IMR-90 (cell line): Measurements from ENCODE around the gene OSBPL3. TPM values are rescaled to one million over a fixed set of nuclear protein-coding genes. Genes with fewer than 3 reads are reported as not detected.

Source experiments
- ATAC-seq: fragments of 200-7000 bp; cut with Tn5 transposase; 2 replicates; pipeline ENCODE4 v1.9.1; 2020; ENCODE audit warnings: low read depth, mild to moderate bottlenecking, moderate library complexity
- BruUV-seq: library from RNA; stranded (reverse); fragments of 400-500 nt; replicated peaks from 2 replicates; lab custom pipeline; 2021; lab: Mats Ljungman, UMichigan
- CTCF ChIA-PET: fragments of 300-600 bp; formaldehyde crosslinking; extraction: SDS; loops from one replicate; lab custom pipeline; 2021; ENCODE audit warnings: antibody characterized with exemption; lab: Yijun Ruan, JAX
- POLR2A ChIA-PET: fragments of 300-600 bp; sonication (Branson Sonifier 250); formaldehyde crosslinking; loops from one replicate; lab custom pipeline; 2022; ENCODE audit warnings: antibody characterized with exemption; ENCODE audit not compliant: unreplicated experiment; lab: Charles Lee
- DNase-seq: peaks from one replicate; pipeline ENCODE4 v3.0.0; 2013
- H2AFZ ChIP-seq: replicated peaks from 2 replicates; pipeline ENCODE3; 2013; ENCODE audit warnings: low read length, mild to moderate bottlenecking; ENCODE audit not compliant: poor library complexity
- H2AK5ac ChIP-seq: 2 replicates; pipeline ENCODE4 v1.6.1; 2013; ENCODE audit warnings: low read depth, low read length, inconsistent platforms
- H2AK9ac ChIP-seq: replicated peaks from 2 replicates; pipeline ENCODE3; 2013; ENCODE audit warnings: mild to moderate bottlenecking, low read depth, low read length, moderate library complexity; ENCODE audit not compliant: poor library complexity
- H2BK120ac ChIP-seq: 2 replicates; pipeline ENCODE4 v1.6.1; 2013; ENCODE audit warnings: low read depth, low read length, inconsistent platforms
- H2BK15ac ChIP-seq: 3 replicates; pipeline ENCODE4 v1.6.1; 2013; ENCODE audit warnings: low read depth, low read length, inconsistent platforms
- H2BK20ac ChIP-seq: 2 replicates; pipeline ENCODE4 v1.6.1; 2013; ENCODE audit warnings: low read depth, mild to moderate bottlenecking, inconsistent platforms, low read length, moderate library complexity
- H2BK5ac ChIP-seq: 2 replicates; pipeline ENCODE4 v1.6.1; 2013; ENCODE audit warnings: mild to moderate bottlenecking, low read depth, low read length, inconsistent platforms; ENCODE audit not compliant: poor library complexity, severe bottlenecking
- H3K14ac ChIP-seq: replicated peaks from 2 replicates; pipeline ENCODE4 v1.6.1; 2013; ENCODE audit warnings: low read depth, low read length, inconsistent platforms
- H3K18ac ChIP-seq: 2 replicates; pipeline ENCODE4 v1.6.1; 2013; ENCODE audit warnings: low read depth, low read length, control low read depth
- H3K23ac ChIP-seq: 2 replicates; pipeline ENCODE4 v1.6.1; 2013; ENCODE audit warnings: low read depth, low read length, inconsistent platforms
- H3K27ac ChIP-seq: 2 replicates; pipeline ENCODE4 v1.5.1; 2013; ENCODE audit warnings: mild to moderate bottlenecking, control low read depth, low read length; ENCODE audit not compliant: insufficient read depth
- H3K27me3 ChIP-seq: 2 replicates; pipeline ENCODE4 v1.6.1; 2013; ENCODE audit warnings: low read length; ENCODE audit not compliant: control insufficient read depth, insufficient read depth
- H3K36me3 ChIP-seq: 2 replicates; pipeline ENCODE4 v1.6.1; 2013; ENCODE audit warnings: low read length, mixed read lengths; ENCODE audit not compliant: control insufficient read depth, insufficient read depth
- H3K4ac ChIP-seq: 2 replicates; pipeline ENCODE4 v1.6.1; 2013; ENCODE audit warnings: low read depth, low read length, inconsistent platforms
- H3K4me1 ChIP-seq: 2 replicates; pipeline ENCODE4 v1.6.1; 2013; ENCODE audit warnings: low read length, mixed read lengths; ENCODE audit not compliant: control insufficient read depth, insufficient read depth
- H3K4me2 ChIP-seq: 2 replicates; pipeline ENCODE4 v1.6.1; 2013; ENCODE audit warnings: low read depth, mild to moderate bottlenecking, control low read depth, low read length, moderate library complexity
- H3K4me3 ChIP-seq: 2 replicates; pipeline ENCODE4 v1.5.1; 2013; ENCODE audit warnings: low read depth, mild to moderate bottlenecking, control low read depth, low read length, moderate library complexity; ENCODE audit not compliant: insufficient read depth
- H3K56ac ChIP-seq: 2 replicates; pipeline ENCODE4 v1.6.1; 2013; ENCODE audit warnings: low read length, inconsistent platforms; ENCODE audit not compliant: insufficient read depth; ENCODE audit errors: extremely low read depth
- H3K79me1 ChIP-seq, 2 experiments: 2 replicates each; pipeline ENCODE4 v1.6.1; 2013; ENCODE audit warnings: low read length in 2 of 2, inconsistent platforms in 1 of 2, low read depth in 1 of 2
- H3K9ac ChIP-seq: 2 replicates; pipeline ENCODE4 v1.6.1; 2013; ENCODE audit warnings: low read depth, low read length, control low read depth
- H3K9me1 ChIP-seq: 2 replicates; pipeline ENCODE4 v1.6.1; 2013; ENCODE audit warnings: low read length, inconsistent platforms; ENCODE audit not compliant: insufficient read depth
- H3K9me3 ChIP-seq: 2 replicates; pipeline ENCODE4 v1.6.1; 2013; ENCODE audit warnings: low read length; ENCODE audit not compliant: control insufficient read depth, insufficient read depth
- H4K20me1 ChIP-seq: 2 replicates; pipeline ENCODE4 v1.6.1; 2013; ENCODE audit warnings: low read length, inconsistent platforms; ENCODE audit not compliant: insufficient read depth
- H4K5ac ChIP-seq: 2 replicates; pipeline ENCODE4 v1.6.1; 2013; ENCODE audit warnings: mild to moderate bottlenecking, low read depth, low read length, control low read depth
- H4K8ac ChIP-seq, 2 experiments: 2 replicates each; pipeline ENCODE4 v1.6.1; 2013; ENCODE audit warnings: low read depth in 2 of 2, low read length in 2 of 2, control low read depth in 1 of 2, inconsistent platforms in 1 of 2
- H4K91ac ChIP-seq: 2 replicates; pipeline ENCODE4 v1.6.1; 2013; ENCODE audit warnings: low read depth, low read length, inconsistent platforms; ENCODE audit not compliant: insufficient read depth
- CEBPB ChIP-seq: IDR thresholded peaks from 2 replicates; pipeline ENCODE4 v1.6.1; 2012; ENCODE audit warnings: low read depth, low read length, improper control_type of control experiment
- MAFK ChIP-seq: IDR thresholded peaks from 2 replicates; pipeline ENCODE4 v1.6.1; 2012; ENCODE audit warnings: low read depth, low read length, improper control_type of control experiment
- NFE2L2 ChIP-seq: fragments of 150-350 bp; IDR thresholded peaks from 2 replicates; pipeline ENCODE4 v1.6.1; 2016; ENCODE audit warnings: low read depth, mild to moderate bottlenecking, low read length
- WGBS, 2 experiments: methylation state at CpG; one replicate each; pipeline versions ENCODE4 v1.1.5 to v1.1.7; 2013; ENCODE audit warnings: missing lambda C conversion rate in 2 of 2; ENCODE audit not compliant: insufficient read length in 1 of 2; ENCODE audit errors: extremely low coverage in 2 of 2; 5-methylcytosine and 5-hydroxymethylcytosine counted together
- dilution Hi-C: fragments of 300-500 bp; cut with HindIII; formaldehyde crosslinking; loops from one replicate; pipeline ENCODE4 v1.14.3; 2018; ENCODE audit warnings: low sequenced_read_pairs; ENCODE audit not compliant: unreplicated experiment
- in situ Hi-C: fragments of 300-500 bp; cut with MboI; formaldehyde crosslinking; loops from 3 replicates; pipeline ENCODE4 v1.14.3; 2019; ENCODE audit warnings: low sequenced_read_pairs, inconsistent platforms, mixed read lengths
- intact Hi-C: fragments of 100-400 bp; cut with micrococcal nuclease; formaldehyde crosslinking; loops from 2 replicates; pipeline ENCODE4 v1.10.0; 2022
- polyA plus RNA-seq, 3 experiments: library from polyadenylated mRNA; depleted of rRNA; stranded (reverse); fragments of >200 nt; gene quantifications; 2 replicates each; pipeline ENCODE4 v1.2.3, GENCODE V29; 2012; ENCODE audit warnings: low replicate concordance in 1 of 3
- total RNA-seq: library from RNA; depleted of rRNA; stranded (reverse); fragments of >200 nt; gene quantifications from 2 replicates; pipeline ENCODE4 v1.2.3, GENCODE V29; 2012
- TF ChIP-seq, protein P1 (sequence below): conservative IDR thresholded peaks from 2 replicates; pipeline ENCODE4 v1.5.1; 2012; ENCODE audit warnings: mild to moderate bottlenecking, low read depth, low read length, improper control_type of control experiment
- TF ChIP-seq, protein P2 (sequence below): fragments of 150-350 bp; IDR thresholded peaks from 2 replicates; pipeline ENCODE4 v1.6.1; 2016; ENCODE audit warnings: low read depth, mild to moderate bottlenecking, low read length, moderate library complexity, borderline replicate concordance

Gene OSBPL3
- total and polyA plus RNA-seq, 2 of the 4 experiments (the other 2 are of a cell fraction) = 18.0 to 29.9 TPM

DNA sequence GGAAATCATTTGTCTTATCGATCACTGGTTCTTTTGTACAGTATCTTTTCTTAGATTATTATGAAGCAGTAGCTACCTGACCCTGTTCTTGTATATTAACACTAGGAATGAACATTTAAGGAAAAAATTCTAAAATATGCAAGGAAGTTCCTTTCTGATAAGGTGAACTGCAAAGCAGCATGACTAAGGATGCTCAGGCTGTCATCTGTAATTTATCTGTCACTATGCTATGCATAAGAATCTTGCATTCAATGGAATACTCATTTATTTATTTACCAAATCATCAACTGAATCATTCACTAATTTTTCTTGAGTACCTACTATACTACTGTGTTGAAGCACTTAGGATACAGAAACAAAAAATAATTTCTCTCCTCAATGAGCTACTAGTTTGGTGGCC is 228.5 kb downstream of the OSBPL3 start:
- no peak overlapping the region for H3K4me3 ChIP-seq
- intact Hi-C loops = no loop called here
- H3K4ac ChIP-seq = peak overlapping the region; percentile 89; the same call in 1 of the 2 replicates
- no peaks in the 10 kb centered on the region for H3K9me3 ChIP-seq
- H2AK9ac ChIP-seq = no peak overlapping the region
- H4K8ac ChIP-seq = peak overlapping the region; percentile 62 to 65
- dilution Hi-C loops = no loop called here
- peaks cover 11% of the 10 kb centered on the region for H3K36me3 ChIP-seq
- H2AK5ac ChIP-seq = no peak overlapping the region; the same call in 1 of the 2 replicates
- peak; percentile 35 for DNase-seq
- peak overlapping the region; percentile 94; the same call in 1 of the 2 replicates for H3K14ac ChIP-seq
- ChIA-PET CTCF (no interaction called here), POLR2A (interaction anchor here (0.5 to 1.7 kb wide), 2 partner anchors 9 to 374 kb away, joined by 4 read pairs; no protein-coding TSS in a partner anchor)
- BruUV-seq = no TSS peak
- no peak overlapping the region for H3K27ac ChIP-seq
- H4K91ac ChIP-seq = peak overlapping the region; percentile 88
- TF ChIP-seq MAFK = no peak
- TF ChIP-seq, protein P1, sequence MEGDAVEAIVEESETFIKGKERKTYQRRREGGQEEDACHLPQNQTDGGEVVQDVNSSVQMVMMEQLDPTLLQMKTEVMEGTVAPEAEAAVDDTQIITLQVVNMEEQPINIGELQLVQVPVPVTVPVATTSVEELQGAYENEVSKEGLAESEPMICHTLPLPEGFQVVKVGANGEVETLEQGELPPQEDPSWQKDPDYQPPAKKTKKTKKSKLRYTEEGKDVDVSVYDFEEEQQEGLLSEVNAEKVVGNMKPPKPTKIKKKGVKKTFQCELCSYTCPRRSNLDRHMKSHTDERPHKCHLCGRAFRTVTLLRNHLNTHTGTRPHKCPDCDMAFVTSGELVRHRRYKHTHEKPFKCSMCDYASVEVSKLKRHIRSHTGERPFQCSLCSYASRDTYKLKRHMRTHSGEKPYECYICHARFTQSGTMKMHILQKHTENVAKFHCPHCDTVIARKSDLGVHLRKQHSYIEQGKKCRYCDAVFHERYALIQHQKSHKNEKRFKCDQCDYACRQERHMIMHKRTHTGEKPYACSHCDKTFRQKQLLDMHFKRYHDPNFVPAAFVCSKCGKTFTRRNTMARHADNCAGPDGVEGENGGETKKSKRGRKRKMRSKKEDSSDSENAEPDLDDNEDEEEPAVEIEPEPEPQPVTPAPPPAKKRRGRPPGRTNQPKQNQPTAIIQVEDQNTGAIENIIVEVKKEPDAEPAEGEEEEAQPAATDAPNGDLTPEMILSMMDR = no peak
- 0 out of 2 replicates have a peak, but pooled peaks have one; percentile 18 for TF ChIP-seq NFE2L2
- TF ChIP-seq CEBPB = no peak
- TF ChIP-seq, protein P2, sequence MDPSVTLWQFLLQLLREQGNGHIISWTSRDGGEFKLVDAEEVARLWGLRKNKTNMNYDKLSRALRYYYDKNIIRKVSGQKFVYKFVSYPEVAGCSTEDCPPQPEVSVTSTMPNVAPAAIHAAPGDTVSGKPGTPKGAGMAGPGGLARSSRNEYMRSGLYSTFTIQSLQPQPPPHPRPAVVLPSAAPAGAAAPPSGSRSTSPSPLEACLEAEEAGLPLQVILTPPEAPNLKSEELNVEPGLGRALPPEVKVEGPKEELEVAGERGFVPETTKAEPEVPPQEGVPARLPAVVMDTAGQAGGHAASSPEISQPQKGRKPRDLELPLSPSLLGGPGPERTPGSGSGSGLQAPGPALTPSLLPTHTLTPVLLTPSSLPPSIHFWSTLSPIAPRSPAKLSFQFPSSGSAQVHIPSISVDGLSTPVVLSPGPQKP = no peak
- H3K23ac ChIP-seq = peak overlapping the region; percentile 78; the same call in 1 of the 2 replicates
- peak overlapping the region; percentile 90 for H2BK120ac ChIP-seq
- peak; percentile 33 for ATAC-seq
- H2BK5ac ChIP-seq = peak overlapping the region; percentile 76
- peaks cover 27% of the 10 kb centered on the region for H3K9me1 ChIP-seq
- H2AFZ ChIP-seq = no peak overlapping the region
- peak overlapping the region; percentile 89; the same call in 1 of the 2 replicates for H3K18ac ChIP-seq
- no CpG with 5 or more reads among the region's 1 CpG for WGBS, 2 experiments
- peaks cover 47 to 76% of the 10 kb centered on the region in 2 experiments for H3K79me1 ChIP-seq
- H3K4me2 ChIP-seq = peak overlapping the region; percentile 47; the same call in 1 of the 2 replicates
- H4K5ac ChIP-seq = peak overlapping the region; percentile 70; the same call in 1 of the 2 replicates
- H3K27me3 ChIP-seq = no peaks in the 10 kb centered on the region
- in situ Hi-C loops = no loop called here
- no peaks in the 10 kb centered on the region for H4K20me1 ChIP-seq
- peaks cover 24% of the 10 kb centered on the region for H3K4me1 ChIP-seq
- peak overlapping the region; percentile 66; the same call in 2 of the 3 replicates for H2BK15ac ChIP-seq
- H3K9ac ChIP-seq = no peak overlapping the region
- peak overlapping the region; percentile 79; the same call in 1 of the 2 replicates for H2BK20ac ChIP-seq
- H3K56ac ChIP-seq = peak overlapping the region; percentile 39; the same call in 1 of the 2 replicates
